Loucy (cell line): ENCODE data around the gene LRWD1.

Source experiments
- H2AFZ ChIP-seq: fragments of 200-600 bp; sonication (generic); 2 replicates; pipeline ENCODE4 v1.6.0; 2016; ENCODE audit warnings: antibody characterized with exemption, mild to moderate bottlenecking, low read length, moderate library complexity
- H3F3A ChIP-seq: fragments of 200-600 bp; 2 replicates; pipeline ENCODE4 v1.6.0; 2016; ENCODE audit warnings: antibody characterized with exemption, low read depth, mild to moderate bottlenecking
- H3K27me3 ChIP-seq: fragments of 200-600 bp; sonication (generic); 2 replicates; pipeline ENCODE4 v1.6.1; 2014; ENCODE audit warnings: low read length, mild to moderate bottlenecking; ENCODE audit not compliant: insufficient read depth, poor library complexity, severe bottlenecking
- H3K36me3 ChIP-seq: fragments of 200-600 bp; sonication (generic); 2 replicates; pipeline ENCODE4 v1.6.1; 2016; ENCODE audit warnings: low read length; ENCODE audit not compliant: insufficient read depth
- H3K4me1 ChIP-seq: fragments of 200-600 bp; sonication (generic); 2 replicates; pipeline ENCODE4 v1.5.1; 2014; ENCODE audit warnings: low read length, mild to moderate bottlenecking; ENCODE audit not compliant: insufficient read depth, poor library complexity, severe bottlenecking
- H3K4me2 ChIP-seq: fragments of 200-600 bp; sonication (generic); 2 replicates; pipeline ENCODE4 v1.6.0; 2014; ENCODE audit warnings: antibody characterized with exemption, low read length, low read depth, mild to moderate bottlenecking; ENCODE audit not compliant: poor library complexity, severe bottlenecking
- H3K4me3 ChIP-seq: fragments of 200-600 bp; sonication (generic); 2 replicates; pipeline ENCODE4 v1.5.1; 2014; ENCODE audit warnings: low read length, mild to moderate bottlenecking, mixed read lengths; ENCODE audit not compliant: poor library complexity, severe bottlenecking
- H3K79me2 ChIP-seq: fragments of 200-600 bp; sonication (generic); 2 replicates; pipeline ENCODE4 v1.6.1; 2014; ENCODE audit warnings: low read length; ENCODE audit not compliant: insufficient read depth
- H3K9ac ChIP-seq: fragments of 200-600 bp; sonication (generic); 2 replicates; pipeline ENCODE4 v1.6.0; 2014; ENCODE audit warnings: mild to moderate bottlenecking, low read depth, low read length, moderate library complexity; ENCODE audit not compliant: poor library complexity, severe bottlenecking
- H3K9me2 ChIP-seq: fragments of 200-600 bp; sonication (generic); replicated peaks from 2 replicates; pipeline ENCODE4 v1.6.1; 2016; ENCODE audit warnings: low read depth, low read length, mixed read lengths
- H3K9me3 ChIP-seq: fragments of 200-600 bp; sonication (generic); 2 replicates; pipeline ENCODE4 v1.6.1; 2014; ENCODE audit warnings: mild to moderate bottlenecking, antibody characterized with exemption, low read length, low read depth; ENCODE audit not compliant: insufficient read depth
- H4K20me1 ChIP-seq: fragments of 200-600 bp; sonication (generic); 2 replicates; pipeline ENCODE4 v1.6.0; 2014; ENCODE audit warnings: antibody characterized with exemption, low read length, mild to moderate bottlenecking; ENCODE audit not compliant: insufficient read depth, poor library complexity, severe bottlenecking
- CTCF ChIP-seq: fragments of 200-600 bp; sonication (generic); conservative IDR thresholded peaks from 2 replicates; pipeline ENCODE4 v1.5.1; 2014; ENCODE audit warnings: mild to moderate bottlenecking, antibody characterized with exemption, low read length
- EZH2phosphoT487 ChIP-seq: fragments of 200-600 bp; IDR thresholded peaks from 2 replicates; pipeline ENCODE4 v1.6.1; 2018; ENCODE audit warnings: antibody characterized with exemption, mild to moderate bottlenecking, moderate library complexity, borderline replicate concordance

LRWD1 gene

GRCh38 chr7:102464577-102465280 is at the start of gene LRWD1, which contains the start of gene ALKBH4:
LRWD1 (plus strand) TSS chr7:102464984; CDS start chr7:102465081, 97 bp downstream.
ALKBH4 (minus strand) TSS chr7:102464863; CDS start chr7:102464836, 27 bp downstream.
- H3K9ac ChIP-seq: peak within 1 kb of the TSS; percentile 91
- no peaks in the 10 kb centered on the region for H3K36me3 ChIP-seq
- H3K9me3 ChIP-seq: no peaks in the 10 kb centered on the region
- H3F3A ChIP-seq: no peaks in the 10 kb centered on the region
- H3K79me2 ChIP-seq: peaks cover 36% of the 10 kb centered on the region
- H2AFZ ChIP-seq: peak within 1 kb of the TSS; percentile 97
- H4K20me1 ChIP-seq: no peaks in the 10 kb centered on the region
- no peaks in the 10 kb centered on the region for H3K9me2 ChIP-seq
- H3K27me3 ChIP-seq: no peaks in the 10 kb centered on the region
- no peak for TF ChIP-seq EZH2phosphoT487
- TF ChIP-seq CTCF: peak; percentile 20; the same call in 1 of the 2 replicates
- H3K4me2 ChIP-seq: peak within 1 kb of the TSS; percentile 92
- peak within 1 kb of the TSS; percentile 90 for H3K4me3 ChIP-seq
- H3K4me1 ChIP-seq: peaks cover 20% of the 10 kb centered on the region

DNA sequence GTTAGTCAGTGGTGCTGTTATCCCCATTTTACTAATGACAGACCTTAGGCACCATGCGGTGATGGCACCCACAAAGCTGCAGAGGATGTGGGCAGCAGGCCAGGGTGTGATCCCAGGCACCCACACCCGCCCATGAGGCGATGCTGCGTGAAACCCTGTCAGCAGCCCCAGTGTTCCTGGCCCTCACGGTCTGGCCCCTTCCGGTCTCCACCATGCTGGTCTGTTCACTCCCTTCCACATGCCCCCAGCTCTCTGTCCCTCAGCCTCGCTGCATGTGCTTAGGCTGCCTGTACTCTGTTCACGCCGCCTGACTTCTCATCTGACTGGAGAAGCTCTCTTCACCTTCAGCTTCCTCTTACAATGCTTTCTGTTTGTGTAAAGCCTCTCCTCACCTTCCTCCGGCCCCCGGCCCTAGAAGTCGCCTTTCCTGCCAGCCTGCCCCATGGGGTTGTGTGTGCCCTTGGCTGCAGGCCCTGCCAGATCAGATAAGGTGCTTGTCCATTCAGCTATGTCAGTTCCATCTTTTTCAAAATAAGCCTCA is 49.0 kb upstream of the LRWD1 start:
- Histone ChIP-seq H3F3A (no peaks in the 10 kb centered on the region), H3K4me3 (no peak overlapping the region), H3K27me3 (no peaks in the 10 kb centered on the region), H3K36me3 (peaks cover 75% of the 10 kb centered on the region; the same call in 1 of the 2 replicates), H3K4me2 (no peak overlapping the region), H3K79me2 (peaks cover 14% of the 10 kb centered on the region; the same call in 1 of the 2 replicates), H2AFZ (no peak overlapping the region), H3K4me1 (no peaks in the 10 kb centered on the region), H3K9me3 (no peaks in the 10 kb centered on the region), H4K20me1 (peaks cover 3% of the 10 kb centered on the region), H3K9ac (no peak overlapping the region), H3K9me2 (no peaks in the 10 kb centered on the region)
- TF ChIP-seq CTCF (no peak), EZH2phosphoT487 (no peak)

DNA sequence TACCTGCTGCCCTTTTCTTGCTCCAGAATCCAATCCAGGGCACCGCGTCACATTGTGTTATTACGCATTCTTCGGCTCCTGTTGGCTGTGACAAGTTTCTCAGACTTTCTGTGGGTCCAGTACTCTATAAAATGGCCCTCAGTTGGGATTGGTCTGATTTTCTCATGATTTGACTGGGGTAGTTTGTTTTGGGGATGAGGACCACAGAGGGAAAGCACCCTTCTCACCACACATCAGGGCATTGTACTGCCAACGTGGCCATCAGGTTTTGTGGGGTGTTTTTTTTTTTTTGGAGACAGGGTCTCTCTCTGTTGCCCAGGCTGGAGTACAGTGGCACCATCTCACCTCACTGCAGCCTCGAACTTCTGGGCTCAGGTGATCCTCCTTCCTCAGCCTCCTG is 48.4 kb upstream of the LRWD1 start:
- Histone ChIP-seq H2AFZ (no peak overlapping the region), H3K9me2 (no peaks in the 10 kb centered on the region), H3K9me3 (no peaks in the 10 kb centered on the region), H4K20me1 (peaks cover 3% of the 10 kb centered on the region), H3K4me3 (no peak overlapping the region), H3K9ac (no peak overlapping the region), H3K79me2 (peaks cover 14% of the 10 kb centered on the region; the same call in 1 of the 2 replicates), H3F3A (no peaks in the 10 kb centered on the region), H3K27me3 (no peaks in the 10 kb centered on the region), H3K4me2 (no peak overlapping the region), H3K36me3 (peaks cover 75% of the 10 kb centered on the region; the same call in 1 of the 2 replicates), H3K4me1 (no peaks in the 10 kb centered on the region)
- TF ChIP-seq EZH2phosphoT487 (no peak), CTCF (no peak)
